Measurements from ENCODE around the gene ZNF408.

ZNF408 gene

GRCh38 chr11:46676436-46677158 lies 24.2 kb upstream of the ZNF408 start:
- no peak overlapping the region for H3K4me3 ChIP-seq (ENCODE audit: low read length)
- no peak for TF ChIP-seq CTCF (conservative IDR thresholded peaks at IDR 0.05; ENCODE audit: low read length)
- DNase-seq (ENCODE audit: low read depth), result no peak

- DNase-seq (ENCODE audit: low read depth), result no peak
- no peak for TF ChIP-seq CTCF (conservative IDR thresholded peaks at IDR 0.05; ENCODE audit: low read length)
- H3K4me3 ChIP-seq (ENCODE audit: low read length), result no peak overlapping the region
These were observed 23.7 kb upstream of the ZNF408 start for GRCh38 chr11:46677169-46677568.

- DNase-seq (ENCODE audit: low read depth), result no peak
- no peak overlapping the region for H3K4me3 ChIP-seq (ENCODE audit: low read length)
- TF ChIP-seq CTCF (conservative IDR thresholded peaks at IDR 0.05; ENCODE audit: low read length), result no peak
These were observed 22.7 kb upstream of the ZNF408 start for GRCh38 chr11:46677991-46678740.

- no peak for TF ChIP-seq CTCF (conservative IDR thresholded peaks at IDR 0.05; ENCODE audit: low read length)
- DNase-seq (ENCODE audit: low read depth), result no peak
- no peak overlapping the region for H3K4me3 ChIP-seq (ENCODE audit: low read length)
These were observed 22.1 kb upstream of the ZNF408 start for GRCh38 chr11:46678741-46679130.

GRCh38 chr11:46679241-46680163 lies 21.3 kb upstream of the ZNF408 start:
- TF ChIP-seq CTCF (conservative IDR thresholded peaks at IDR 0.05; ENCODE audit: low read length), result no peak
- no peak overlapping the region for H3K4me3 ChIP-seq (ENCODE audit: low read length)
- no peak for DNase-seq (ENCODE audit: low read depth)

- TF ChIP-seq CTCF (conservative IDR thresholded peaks at IDR 0.05; ENCODE audit: low read length), result no peak
- no peak for DNase-seq (ENCODE audit: low read depth)
- no peak overlapping the region for H3K4me3 ChIP-seq (ENCODE audit: low read length)
These were observed 20.6 kb upstream of the ZNF408 start for GRCh38 chr11:46680164-46680760.

Data from AG10803 (cell line).